Adrenal gland (tissue), 5 donors: ENCODE results near the gene UBE3D.

Experiments used
- POLR2A ChIP-seq, 2 donors: fragments of 450-650 bp; IDR thresholded peaks; one replicate each; pipeline ENCODE4 v1.6.1; 2017; ENCODE audit warnings: antibody characterized with exemption in 2 of 2, mild to moderate bottlenecking in 2 of 2, moderate library complexity in 1 of 2
- TF ChIP-seq, protein P1 (sequence below), 6 experiments: fragments of 450-650 bp in 4 of 6; fragments of 200-600 bp in 2 of 6; sonication (generic) in 1 of 6; IDR thresholded peaks; 1 replicate in 5 of 6; 2 replicates in 1 of 6; pipeline versions ENCODE4 v1.5.1 to v1.8.0; 2016 to 2021; ENCODE audit warnings: antibody characterized with exemption in 6 of 6, mild to moderate bottlenecking in 2 of 6, moderate library complexity in 1 of 6
- donor health status: DM: no; HTN: no; CAD: no.

DNA sequence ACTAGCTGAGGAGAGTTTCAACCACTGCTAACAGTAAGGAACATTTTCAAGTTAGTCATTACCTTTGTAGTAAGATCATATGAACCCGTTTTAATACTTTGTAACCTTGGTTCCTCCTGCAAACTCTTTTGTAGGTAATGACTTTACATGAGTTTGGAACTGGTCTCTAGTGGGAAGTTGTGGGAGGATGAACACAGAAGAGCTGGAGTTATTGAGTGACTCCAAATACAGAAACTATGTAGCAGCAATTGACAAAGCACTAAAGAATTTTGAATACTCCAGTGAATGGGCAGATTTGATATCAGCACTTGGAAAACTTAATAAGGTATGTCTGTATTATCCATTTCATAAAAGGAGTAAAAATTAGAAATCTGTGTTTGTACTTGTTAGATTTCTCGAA is 31.1 kb upstream of the UBE3D start:
- TF ChIP-seq, protein P1, sequence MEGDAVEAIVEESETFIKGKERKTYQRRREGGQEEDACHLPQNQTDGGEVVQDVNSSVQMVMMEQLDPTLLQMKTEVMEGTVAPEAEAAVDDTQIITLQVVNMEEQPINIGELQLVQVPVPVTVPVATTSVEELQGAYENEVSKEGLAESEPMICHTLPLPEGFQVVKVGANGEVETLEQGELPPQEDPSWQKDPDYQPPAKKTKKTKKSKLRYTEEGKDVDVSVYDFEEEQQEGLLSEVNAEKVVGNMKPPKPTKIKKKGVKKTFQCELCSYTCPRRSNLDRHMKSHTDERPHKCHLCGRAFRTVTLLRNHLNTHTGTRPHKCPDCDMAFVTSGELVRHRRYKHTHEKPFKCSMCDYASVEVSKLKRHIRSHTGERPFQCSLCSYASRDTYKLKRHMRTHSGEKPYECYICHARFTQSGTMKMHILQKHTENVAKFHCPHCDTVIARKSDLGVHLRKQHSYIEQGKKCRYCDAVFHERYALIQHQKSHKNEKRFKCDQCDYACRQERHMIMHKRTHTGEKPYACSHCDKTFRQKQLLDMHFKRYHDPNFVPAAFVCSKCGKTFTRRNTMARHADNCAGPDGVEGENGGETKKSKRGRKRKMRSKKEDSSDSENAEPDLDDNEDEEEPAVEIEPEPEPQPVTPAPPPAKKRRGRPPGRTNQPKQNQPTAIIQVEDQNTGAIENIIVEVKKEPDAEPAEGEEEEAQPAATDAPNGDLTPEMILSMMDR (IDR thresholded peaks at IDR 0.05) = no peak
- TF ChIP-seq POLR2A (IDR thresholded peaks at IDR 0.05) = no peak
